ENCODE data around the gene ETS2.

The ETS2 gene

DNA sequence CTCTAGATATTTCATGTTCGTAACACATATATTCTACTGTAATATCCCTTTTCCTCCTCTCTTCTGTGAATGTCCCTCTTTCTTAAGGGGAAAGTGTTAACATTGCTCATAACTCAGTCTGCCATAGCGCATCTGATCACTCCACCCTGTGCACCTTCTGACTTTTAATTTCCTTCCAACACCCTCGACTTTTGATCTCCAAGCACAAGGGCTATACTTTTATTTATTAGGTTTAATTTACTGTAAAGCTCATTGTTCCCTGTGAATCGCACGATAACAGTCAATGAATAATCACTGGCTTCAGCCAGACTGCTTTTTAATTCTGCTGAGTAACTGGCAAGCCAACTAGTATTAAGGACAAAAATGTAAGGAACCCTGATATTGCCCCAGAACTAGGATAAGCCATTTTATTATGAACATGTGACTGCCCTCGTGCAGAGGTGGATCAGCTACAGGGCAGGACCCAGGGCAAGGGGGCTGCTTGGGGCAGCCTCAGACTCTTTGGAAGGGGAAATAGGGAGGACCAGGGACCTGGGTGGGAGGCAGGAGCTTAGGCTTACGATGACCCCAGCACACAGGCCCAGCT, 2.6 kb upstream of the ETS2 start:
- H3K36me3 ChIP-seq (ENCODE audit: control insufficient read depth, insufficient read depth, low read length), result peaks cover 5% of the 10 kb centered on the region; the same call in 1 of the 2 replicates
- H3K27me3 ChIP-seq (ENCODE audit: control insufficient read depth, insufficient read depth, low read length), result peaks cover 9% of the 10 kb centered on the region
- no peaks in the 10 kb centered on the region for H3K9me3 ChIP-seq (ENCODE audit: control insufficient read depth, insufficient read depth, low read length)
- peaks cover 15% of the 10 kb centered on the region for H3K4me1 ChIP-seq (ENCODE audit: control insufficient read depth, insufficient read depth, low read length)
- no peak overlapping the region for H3K9ac ChIP-seq (ENCODE audit: low read depth, low read length)
- no peak overlapping the region for H3K4me3 ChIP-seq (ENCODE audit: low read depth, low read length)
- no peak overlapping the region for H3K27ac ChIP-seq (ENCODE audit: low read depth, low read length)

DNA sequence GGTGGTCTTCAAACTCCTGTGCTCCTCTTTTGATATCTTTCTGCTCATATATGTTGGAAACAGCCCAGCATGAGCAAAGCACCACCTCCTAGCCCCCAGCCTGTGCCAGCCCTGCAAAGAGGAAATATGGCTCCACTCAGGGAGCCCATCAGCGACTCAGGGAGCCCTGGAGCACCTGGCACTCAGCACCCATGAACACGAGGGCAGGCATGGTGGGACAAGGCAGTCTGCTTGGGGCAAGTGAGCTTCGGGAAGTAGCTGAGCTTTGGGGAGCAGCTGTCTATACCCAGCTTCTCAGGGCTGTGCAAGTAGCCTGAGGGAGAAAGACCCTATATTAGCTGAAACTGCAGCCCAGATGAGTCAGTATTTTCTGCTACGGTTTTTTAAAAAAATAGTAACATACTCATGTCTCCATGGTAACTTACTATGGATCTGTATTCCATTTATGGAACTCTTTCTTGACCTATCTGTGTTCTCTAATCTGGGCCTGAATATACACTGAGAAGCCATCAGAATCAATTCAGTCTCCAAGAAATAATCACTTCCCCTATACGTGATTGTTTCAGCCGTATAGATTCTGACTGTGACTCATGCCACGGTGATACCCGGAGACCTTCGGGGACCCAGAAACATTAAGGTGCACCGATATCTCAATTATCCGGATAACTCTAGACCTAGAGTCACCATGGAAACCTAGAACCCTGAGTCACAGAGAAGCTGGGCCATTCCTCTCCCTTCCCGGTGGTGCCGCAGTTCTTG, 1.5 kb upstream of the ETS2 start:
- Histone ChIP-seq H3K36me3 (ENCODE audit: control insufficient read depth, insufficient read depth, low read length) (peaks cover 7% of the 10 kb centered on the region; the same call in 1 of the 2 replicates), H3K4me1 (ENCODE audit: control insufficient read depth, insufficient read depth, low read length) (peaks cover 26% of the 10 kb centered on the region), H3K4me3 (ENCODE audit: low read depth, low read length) (no peak overlapping the region; the same call in 1 of the 2 replicates), H3K27ac (ENCODE audit: low read depth, low read length) (no peak overlapping the region), H3K9me3 (ENCODE audit: control insufficient read depth, insufficient read depth, low read length) (no peaks in the 10 kb centered on the region), H3K27me3 (ENCODE audit: control insufficient read depth, insufficient read depth, low read length) (peaks cover 9% of the 10 kb centered on the region), H3K9ac (ENCODE audit: low read depth, low read length) (no peak overlapping the region)

DNA sequence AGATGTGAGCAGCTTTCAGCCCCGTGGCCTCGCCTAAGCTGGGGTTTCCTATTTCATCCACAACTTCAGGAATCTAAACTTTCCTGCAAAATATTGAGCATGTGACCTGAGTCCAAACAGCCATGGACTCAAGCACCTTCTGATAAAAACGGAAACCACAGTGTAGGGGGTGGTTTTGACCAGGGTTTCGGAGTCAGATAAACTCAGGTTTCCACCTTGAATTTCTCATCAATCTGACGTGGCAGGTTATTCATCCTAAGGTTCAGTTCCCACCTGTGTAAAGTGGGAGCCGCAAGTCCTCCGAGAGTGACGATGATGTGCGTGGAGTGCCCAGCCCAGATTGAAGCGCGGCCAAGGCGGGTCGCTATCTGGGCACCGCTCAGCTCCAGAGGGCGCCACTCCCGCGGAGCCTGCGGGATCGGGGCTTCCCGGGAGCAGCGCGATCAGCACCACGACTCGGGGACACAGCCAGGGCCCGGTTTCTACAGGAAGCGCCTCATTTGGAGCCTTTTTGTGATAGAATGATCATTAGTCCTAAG, 871 bp upstream of the ETS2 start:
- Histone ChIP-seq H3K27me3 (ENCODE audit: control insufficient read depth, insufficient read depth, low read length) (peaks cover 9% of the 10 kb centered on the region), H3K4me3 (ENCODE audit: low read depth, low read length) (peak overlapping the region; percentile 83), H3K27ac (ENCODE audit: low read depth, low read length) (peak overlapping the region; percentile 40)

DNA sequence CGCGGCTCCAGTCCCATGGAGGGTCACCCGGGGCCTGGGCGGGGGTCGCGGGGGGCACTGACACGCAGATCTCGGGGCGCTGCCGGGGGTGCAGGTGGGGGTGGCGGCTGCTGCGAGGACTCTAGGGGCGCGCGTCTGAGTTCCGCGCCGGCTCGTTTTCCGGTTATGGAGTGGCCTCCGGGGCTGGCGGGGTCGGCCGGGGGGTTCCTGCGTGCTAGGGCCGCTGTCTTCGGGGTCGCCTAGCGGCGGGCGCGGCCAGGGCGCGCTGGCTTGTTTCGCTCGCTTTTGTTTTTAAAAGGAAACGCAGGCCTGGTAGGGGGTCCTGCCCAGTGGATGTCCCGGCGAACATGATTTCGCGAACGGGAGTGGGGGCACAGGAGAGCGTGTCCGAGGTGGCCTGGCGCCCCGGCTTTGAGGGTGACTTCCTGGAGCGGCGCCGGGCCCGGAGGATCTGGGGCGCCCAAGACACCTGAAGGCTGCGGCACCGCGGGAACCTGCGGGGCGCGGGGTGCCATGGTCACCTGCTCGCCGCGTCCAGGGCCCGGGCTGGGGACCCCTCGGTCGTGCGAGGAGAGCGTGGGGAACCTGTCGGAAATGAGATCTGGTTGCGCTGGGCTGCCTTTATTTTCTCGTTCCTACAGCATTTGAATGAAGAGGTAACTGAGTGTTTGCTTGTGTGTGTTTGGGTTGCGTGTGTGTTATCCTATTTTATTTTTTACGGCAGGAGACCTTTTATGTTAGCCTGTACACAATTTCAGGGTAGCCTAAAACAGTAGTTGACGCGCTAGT, 618 bp downstream of the ETS2 start:
- peaks cover 9% of the 10 kb centered on the region for H3K27me3 ChIP-seq (ENCODE audit: control insufficient read depth, insufficient read depth, low read length)
- H3K9ac ChIP-seq (ENCODE audit: low read depth, low read length), result peak overlapping the region; percentile 67
- peaks cover 17% of the 10 kb centered on the region for H3K36me3 ChIP-seq (ENCODE audit: control insufficient read depth, insufficient read depth, low read length)
- peaks cover 47% of the 10 kb centered on the region for H3K4me1 ChIP-seq (ENCODE audit: control insufficient read depth, insufficient read depth, low read length)
- no peaks in the 10 kb centered on the region for H3K9me3 ChIP-seq (ENCODE audit: control insufficient read depth, insufficient read depth, low read length)
- peak overlapping the region; percentile 83 for H3K4me3 ChIP-seq (ENCODE audit: low read depth, low read length)
- peak overlapping the region; percentile 50 for H3K27ac ChIP-seq (ENCODE audit: low read depth, low read length)

More for the DNA sequence above, 871 bp upstream of the ETS2 start:
- H3K36me3 ChIP-seq (ENCODE audit: control insufficient read depth, insufficient read depth, low read length), result peaks cover 7% of the 10 kb centered on the region
- no peaks in the 10 kb centered on the region for H3K9me3 ChIP-seq (ENCODE audit: control insufficient read depth, insufficient read depth, low read length)
- peaks cover 32% of the 10 kb centered on the region for H3K4me1 ChIP-seq (ENCODE audit: control insufficient read depth, insufficient read depth, low read length)
- H3K9ac ChIP-seq (ENCODE audit: low read depth, low read length), result no peak overlapping the region

DNA sequence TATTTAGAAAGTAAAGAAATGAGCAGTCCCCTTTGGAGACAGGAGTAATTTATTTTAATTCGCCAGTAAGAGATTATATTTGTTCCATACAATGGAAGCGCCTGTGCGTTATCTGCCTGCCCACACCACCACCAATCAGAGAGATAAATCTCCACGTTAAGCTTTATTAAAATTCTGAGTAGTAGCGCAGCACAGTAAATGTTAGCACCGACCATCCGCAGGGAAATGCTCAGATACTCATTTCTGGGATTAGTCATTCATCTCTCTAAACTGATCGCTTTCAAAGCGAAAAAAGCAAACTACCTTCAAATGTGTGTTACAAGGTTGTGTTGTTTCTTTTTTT, 1.2 kb downstream of the ETS2 start:
- Histone ChIP-seq H3K27ac (ENCODE audit: low read depth, low read length) (no peak overlapping the region), H3K9ac (ENCODE audit: low read depth, low read length) (peak overlapping the region; percentile 67), H3K27me3 (ENCODE audit: control insufficient read depth, insufficient read depth, low read length) (peaks cover 9% of the 10 kb centered on the region), H3K4me3 (ENCODE audit: low read depth, low read length) (peak overlapping the region; percentile 83), H3K36me3 (ENCODE audit: control insufficient read depth, insufficient read depth, low read length) (peaks cover 23% of the 10 kb centered on the region), H3K4me1 (ENCODE audit: control insufficient read depth, insufficient read depth, low read length) (peaks cover 52% of the 10 kb centered on the region), H3K9me3 (ENCODE audit: control insufficient read depth, insufficient read depth, low read length) (no peaks in the 10 kb centered on the region)

DNA sequence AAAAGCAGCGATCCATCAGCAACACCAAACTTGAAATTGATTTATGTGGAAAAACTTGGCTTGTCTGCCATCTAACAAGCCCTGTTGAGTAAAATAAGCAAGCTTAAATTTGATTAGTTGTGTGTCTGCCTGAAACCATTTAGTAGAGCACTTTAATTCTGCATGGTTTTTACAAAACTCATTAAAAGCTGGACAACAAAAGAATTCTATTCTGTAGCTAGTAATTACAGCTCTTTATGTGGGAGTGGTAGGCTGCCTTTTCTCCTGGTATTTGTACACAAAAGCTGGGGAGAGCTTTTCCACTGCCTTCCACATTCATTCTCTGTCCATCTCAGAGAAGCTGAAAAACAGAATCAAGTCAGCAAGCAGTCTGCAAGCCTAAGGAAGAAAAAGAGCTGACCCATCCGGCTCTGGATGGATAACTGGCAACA, 1.7 kb downstream of the ETS2 start:
- H3K27ac ChIP-seq (ENCODE audit: low read depth, low read length), result peak overlapping the region; percentile 27
- no peaks in the 10 kb centered on the region for H3K9me3 ChIP-seq (ENCODE audit: control insufficient read depth, insufficient read depth, low read length)
- peaks cover 26% of the 10 kb centered on the region for H3K36me3 ChIP-seq (ENCODE audit: control insufficient read depth, insufficient read depth, low read length)
- peaks cover 9% of the 10 kb centered on the region for H3K27me3 ChIP-seq (ENCODE audit: control insufficient read depth, insufficient read depth, low read length)
- peak overlapping the region; percentile 67; the same call in 1 of the 2 replicates for H3K9ac ChIP-seq (ENCODE audit: low read depth, low read length)
- peaks cover 57% of the 10 kb centered on the region for H3K4me1 ChIP-seq (ENCODE audit: control insufficient read depth, insufficient read depth, low read length)
- H3K4me3 ChIP-seq (ENCODE audit: low read depth, low read length), result peak overlapping the region; percentile 83

DNA sequence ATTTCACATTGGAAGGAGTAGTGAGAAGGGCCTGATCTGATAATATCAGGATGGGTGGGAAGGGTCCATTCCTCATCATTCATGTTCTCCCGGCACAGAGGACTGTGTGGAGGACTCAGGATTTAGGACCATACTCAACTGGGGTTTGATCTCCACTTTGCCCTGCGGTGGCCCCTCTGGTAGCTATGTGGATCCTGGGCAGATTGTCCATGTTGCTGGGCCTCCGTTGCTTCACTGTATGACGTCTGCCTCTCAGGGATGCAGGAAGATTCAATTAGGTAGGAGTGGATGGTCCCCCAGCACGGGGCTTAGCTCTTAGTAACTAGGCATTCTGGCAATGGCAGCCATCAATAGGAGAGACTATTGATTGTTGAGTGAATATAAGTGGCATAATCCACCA, 2.3 kb downstream of the ETS2 start:
- no peaks in the 10 kb centered on the region for H3K9me3 ChIP-seq (ENCODE audit: control insufficient read depth, insufficient read depth, low read length)
- H3K4me3 ChIP-seq (ENCODE audit: low read depth, low read length), result peak overlapping the region; percentile 83
- H3K9ac ChIP-seq (ENCODE audit: low read depth, low read length), result no peak overlapping the region
- peaks cover 9% of the 10 kb centered on the region for H3K27me3 ChIP-seq (ENCODE audit: control insufficient read depth, insufficient read depth, low read length)
- H3K27ac ChIP-seq (ENCODE audit: low read depth, low read length), result peak overlapping the region; percentile 27
- peaks cover 30% of the 10 kb centered on the region for H3K36me3 ChIP-seq (ENCODE audit: control insufficient read depth, insufficient read depth, low read length)
- H3K4me1 ChIP-seq (ENCODE audit: control insufficient read depth, insufficient read depth, low read length), result peaks cover 61% of the 10 kb centered on the region

DNA sequence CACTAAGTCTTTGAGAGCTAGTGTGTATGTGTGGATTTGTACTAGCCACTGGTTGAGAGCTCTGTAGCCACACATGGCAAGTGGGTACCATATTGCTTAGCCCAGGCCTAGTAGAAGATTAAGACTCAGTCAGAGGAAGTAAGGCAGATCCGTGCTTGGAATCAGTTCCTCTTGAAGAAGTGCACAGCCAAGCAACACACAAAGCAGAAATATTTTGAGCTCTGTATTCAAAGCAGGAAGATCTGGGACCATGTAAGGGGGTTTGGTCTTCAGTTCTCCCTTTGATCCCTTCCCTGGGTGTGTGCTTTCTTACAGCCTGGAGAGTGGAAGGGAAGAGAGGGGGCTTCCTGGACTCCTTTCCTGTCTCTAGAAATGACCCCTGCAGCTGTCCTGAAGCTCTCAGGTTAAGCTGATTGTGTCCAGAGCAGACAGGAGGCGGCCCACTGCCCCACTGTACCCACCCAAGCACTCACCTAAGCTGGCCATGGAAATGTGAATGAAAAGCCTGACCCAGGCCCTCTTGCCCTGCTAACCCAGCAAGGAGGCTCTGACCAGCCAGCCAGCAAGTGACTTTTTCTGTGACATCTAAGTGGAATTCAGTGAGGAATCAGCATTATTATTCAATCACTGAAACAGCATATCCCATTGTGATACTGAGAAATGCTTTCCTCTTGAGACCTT, 3.6 kb downstream of the ETS2 start:
- peak overlapping the region; percentile 23; the same call in 1 of the 2 replicates for H3K4me3 ChIP-seq (ENCODE audit: low read depth, low read length)
- peak overlapping the region; percentile 56 for H3K27ac ChIP-seq (ENCODE audit: low read depth, low read length)
- peaks cover 6% of the 10 kb centered on the region for H3K27me3 ChIP-seq (ENCODE audit: control insufficient read depth, insufficient read depth, low read length)
- H3K9me3 ChIP-seq (ENCODE audit: control insufficient read depth, insufficient read depth, low read length), result no peaks in the 10 kb centered on the region
- H3K36me3 ChIP-seq (ENCODE audit: control insufficient read depth, insufficient read depth, low read length), result peaks cover 44% of the 10 kb centered on the region
- H3K4me1 ChIP-seq (ENCODE audit: control insufficient read depth, insufficient read depth, low read length), result peaks cover 75% of the 10 kb centered on the region
- no peak overlapping the region for H3K9ac ChIP-seq (ENCODE audit: low read depth, low read length)

DNA sequence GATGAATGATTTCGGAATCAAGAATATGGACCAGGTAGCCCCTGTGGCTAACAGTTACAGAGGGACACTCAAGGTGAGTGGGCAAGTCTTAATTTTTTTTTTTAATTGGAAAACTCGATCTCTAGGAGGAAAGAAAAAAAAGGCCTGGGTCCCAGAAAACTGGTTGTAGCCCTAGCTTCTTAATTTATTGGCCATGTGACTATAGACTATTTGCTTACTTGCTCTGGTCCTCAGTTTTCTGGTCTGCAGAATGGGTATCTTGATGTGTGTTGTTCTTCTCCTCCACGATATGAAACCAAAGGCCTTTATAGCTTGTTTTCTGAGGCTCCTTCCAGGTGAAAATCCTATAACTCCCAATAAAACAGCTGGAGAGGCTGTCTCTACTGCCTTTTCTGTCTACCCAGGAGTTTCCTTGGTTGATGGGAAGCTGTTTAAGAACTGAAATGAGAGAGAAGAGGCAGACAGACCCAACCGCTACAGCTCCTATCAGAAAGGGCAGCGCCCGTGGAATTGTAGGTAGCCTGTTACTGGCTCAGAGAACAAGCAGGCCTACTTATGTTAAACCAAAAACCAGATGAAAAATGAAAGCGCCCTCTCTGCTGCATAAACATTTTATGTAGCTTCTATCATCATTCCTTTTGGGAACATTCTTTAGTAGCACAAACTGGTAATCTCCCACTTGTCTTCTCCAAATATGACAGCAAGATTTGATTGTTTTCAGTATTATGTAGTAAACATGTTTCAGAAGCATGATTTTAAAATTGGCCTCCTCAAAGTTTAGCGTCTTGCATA, 4.5 kb downstream of the ETS2 start:
- no peak overlapping the region for H3K4me3 ChIP-seq (ENCODE audit: low read depth, low read length)
- H3K4me1 ChIP-seq (ENCODE audit: control insufficient read depth, insufficient read depth, low read length), result peaks cover 71% of the 10 kb centered on the region
- H3K27me3 ChIP-seq (ENCODE audit: control insufficient read depth, insufficient read depth, low read length), result no peaks in the 10 kb centered on the region
- H3K27ac ChIP-seq (ENCODE audit: low read depth, low read length), result peak overlapping the region; percentile 94
- no peaks in the 10 kb centered on the region; the same call in 1 of the 2 replicates for H3K9me3 ChIP-seq (ENCODE audit: control insufficient read depth, insufficient read depth, low read length)
- peaks cover 53% of the 10 kb centered on the region for H3K36me3 ChIP-seq (ENCODE audit: control insufficient read depth, insufficient read depth, low read length)
- no peak overlapping the region for H3K9ac ChIP-seq (ENCODE audit: low read depth, low read length)

DNA sequence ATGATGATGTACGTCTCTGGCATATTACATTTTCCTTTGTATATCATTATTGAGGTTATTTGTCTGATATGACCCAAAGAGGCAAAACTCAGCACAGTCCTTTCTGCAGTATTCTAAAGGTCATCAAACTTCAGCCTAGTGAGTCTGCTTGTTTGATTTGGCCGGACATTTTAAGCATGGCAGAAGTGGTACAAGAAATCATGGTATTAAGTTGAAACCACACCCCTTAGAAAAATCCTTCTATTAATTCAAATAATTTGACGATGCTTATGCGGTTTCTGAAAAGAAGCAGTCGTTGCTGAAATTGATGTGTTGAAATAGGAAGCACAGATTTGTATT, 5.1 kb downstream of the ETS2 start:
- Histone ChIP-seq H3K4me3 (ENCODE audit: low read depth, low read length) (peak overlapping the region; percentile 22), H3K36me3 (ENCODE audit: control insufficient read depth, insufficient read depth, low read length) (peaks cover 58% of the 10 kb centered on the region), H3K9ac (ENCODE audit: low read depth, low read length) (no peak overlapping the region), H3K27ac (ENCODE audit: low read depth, low read length) (peak overlapping the region; percentile 94), H3K9me3 (ENCODE audit: control insufficient read depth, insufficient read depth, low read length) (no peaks in the 10 kb centered on the region; the same call in 1 of the 2 replicates), H3K27me3 (ENCODE audit: control insufficient read depth, insufficient read depth, low read length) (no peaks in the 10 kb centered on the region), H3K4me1 (ENCODE audit: control insufficient read depth, insufficient read depth, low read length) (peaks cover 71% of the 10 kb centered on the region)

Measured in HUES48 (cell line).